Smooth muscle cell (in vitro differentiated cells): ENCODE data around the gene HAND1. TPM values are rescaled to one million over a fixed set of nuclear protein-coding genes. Genes with fewer than 3 reads are reported as not detected.

Source experiments
- DNase-seq: peaks from one replicate; lab custom pipeline; 2025; ENCODE audit not compliant: unreplicated experiment; lab: John Stamatoyannopoulos, UW
- H2AFZ ChIP-seq: fragments of 200-600 bp; sonication (generic); 2 replicates; pipeline ENCODE4 v1.6.0; 2016; ENCODE audit warnings: antibody characterized with exemption, low read depth, mild to moderate bottlenecking
- H3F3A ChIP-seq: fragments of 200-600 bp; sonication (generic); 2 replicates; pipeline ENCODE4 v1.6.0; 2017; ENCODE audit warnings: antibody characterized with exemption, low read depth
- H3K27ac ChIP-seq: fragments of 200-600 bp; sonication (generic); 2 replicates; pipeline ENCODE4 v1.5.1; 2016; ENCODE audit warnings: low read depth, mild to moderate bottlenecking
- H3K27me3 ChIP-seq: fragments of 200-600 bp; sonication (generic); 2 replicates; pipeline ENCODE4 v1.6.1; 2016; ENCODE audit warnings: low read depth, mild to moderate bottlenecking
- H3K36me3 ChIP-seq: fragments of 200-600 bp; sonication (generic); 2 replicates; pipeline ENCODE4 v1.5.1; 2016; ENCODE audit warnings: low read depth
- H3K4me1 ChIP-seq: fragments of 200-600 bp; sonication (generic); 2 replicates; pipeline ENCODE4 v1.5.1; 2016; ENCODE audit warnings: low read depth
- H3K4me2 ChIP-seq: fragments of 200-600 bp; sonication (generic); 2 replicates; pipeline ENCODE4 v1.6.0; 2016; ENCODE audit warnings: mild to moderate bottlenecking
- H3K4me3 ChIP-seq: fragments of 200-600 bp; sonication (generic); 2 replicates; pipeline ENCODE4 v1.5.1; 2016; ENCODE audit warnings: mild to moderate bottlenecking
- H3K79me2 ChIP-seq: fragments of 200-600 bp; sonication (generic); 2 replicates; pipeline ENCODE4 v1.6.0; 2016; ENCODE audit warnings: low read depth, mild to moderate bottlenecking
- H3K9ac ChIP-seq: fragments of 200-600 bp; sonication (generic); 2 replicates; pipeline ENCODE4 v1.6.0; 2016; ENCODE audit warnings: low read depth
- H3K9me3 ChIP-seq: fragments of 200-600 bp; sonication (generic); replicated peaks from 2 replicates; pipeline ENCODE4 v1.5.1; 2016; ENCODE audit warnings: low read depth
- H4K20me1 ChIP-seq: fragments of 200-600 bp; sonication (generic); 2 replicates; pipeline ENCODE4 v1.6.0; 2016; ENCODE audit warnings: low read depth
- CTCF ChIP-seq: fragments of 200-600 bp; sonication (generic); IDR thresholded peaks from 2 replicates; pipeline ENCODE4 v1.5.1; 2017; ENCODE audit warnings: borderline replicate concordance, mild to moderate bottlenecking, antibody characterized with exemption; ENCODE audit not compliant: insufficient read depth, poor library complexity, severe bottlenecking
- WGBS: methylation state at CpG from one replicate; pipeline ENCODE4 v1.1.7; 2016; ENCODE audit warnings: low lambda C conversion rate; 5-methylcytosine and 5-hydroxymethylcytosine counted together
- polyA plus RNA-seq: library from polyadenylated mRNA; unstranded; fragments of >200 nt; fragmentation: Nextera tagmentation; extraction: Ambion mirVana; gene quantifications from 2 replicates; pipeline ENCODE4 v1.2.1, GENCODE V29; 2016
- total RNA-seq: library from RNA; depleted of rRNA; stranded (reverse); fragments of >200 nt; gene quantifications from 2 replicates; pipeline ENCODE4 v1.2.3, GENCODE V29; 2014

The HAND1 gene
- total and polyA plus RNA-seq, 2 experiments from 2014 or later: 18.2 to 36.3 TPM

GRCh38 chr5:154456540-154456939 lies 21.5 kb downstream of the HAND1 start:
- Histone ChIP-seq H3K36me3 (peaks cover 10% of the 10 kb centered on the region), H3K9ac (no peak overlapping the region), H4K20me1 (peaks cover 6% of the 10 kb centered on the region), H3F3A (no peaks in the 10 kb centered on the region), H3K79me2 (no peaks in the 10 kb centered on the region), H3K27ac (no peak overlapping the region), H2AFZ (no peak overlapping the region), H3K4me2 (no peak overlapping the region), H3K9me3 (no peaks in the 10 kb centered on the region), H3K4me3 (no peak overlapping the region), H3K4me1 (no peaks in the 10 kb centered on the region), H3K27me3 (no peaks in the 10 kb centered on the region)
- no peak for DNase-seq
- WGBS: 97% methylated on average over 3 of the region's 3 CpGs
- no peak for TF ChIP-seq CTCF

GRCh38 chr5:154455585-154455984 lies 22.4 kb downstream of the HAND1 start:
- no peaks in the 10 kb centered on the region for H3K79me2 ChIP-seq
- no peaks in the 10 kb centered on the region for H3K27me3 ChIP-seq
- no peaks in the 10 kb centered on the region for H3K4me1 ChIP-seq
- peaks cover 16% of the 10 kb centered on the region for H4K20me1 ChIP-seq
- WGBS: 95% methylated on average over 5 of the region's 5 CpGs
- H3K36me3 ChIP-seq: peaks cover 10% of the 10 kb centered on the region
- no peaks in the 10 kb centered on the region for H3F3A ChIP-seq
- no peak overlapping the region for H3K4me3 ChIP-seq
- no peak overlapping the region for H3K9ac ChIP-seq
- no peak overlapping the region for H3K4me2 ChIP-seq
- H3K27ac ChIP-seq: no peak overlapping the region
- H2AFZ ChIP-seq: no peak overlapping the region
- no peak for TF ChIP-seq CTCF
- no peaks in the 10 kb centered on the region for H3K9me3 ChIP-seq
- DNase-seq: no peak

GRCh38 chr5:154451957-154452356 lies 26.1 kb downstream of the HAND1 start:
- no peak overlapping the region for H3K4me3 ChIP-seq
- peaks cover 8% of the 10 kb centered on the region for H3K4me1 ChIP-seq
- TF ChIP-seq CTCF: no peak
- H4K20me1 ChIP-seq: peaks cover 52% of the 10 kb centered on the region
- WGBS: 93% methylated on average over 8 of the region's 8 CpGs
- no peaks in the 10 kb centered on the region for H3K9me3 ChIP-seq
- no peak overlapping the region for H3K9ac ChIP-seq
- H3K27ac ChIP-seq: no peak overlapping the region
- peaks cover 23% of the 10 kb centered on the region for H3K79me2 ChIP-seq
- H3K4me2 ChIP-seq: no peak overlapping the region
- H2AFZ ChIP-seq: no peak overlapping the region
- H3K27me3 ChIP-seq: no peaks in the 10 kb centered on the region
- H3F3A ChIP-seq: no peaks in the 10 kb centered on the region
- H3K36me3 ChIP-seq: peaks cover 10% of the 10 kb centered on the region
- DNase-seq: no peak

GRCh38 chr5:154449786-154450185 lies 28.2 kb downstream of the HAND1 start:
- WGBS: 48% methylated on average over 2 of the region's 2 CpGs
- Histone ChIP-seq H3K9me3 (no peaks in the 10 kb centered on the region), H3K79me2 (peaks cover 23% of the 10 kb centered on the region), H3K4me1 (peaks cover 8% of the 10 kb centered on the region), H3K27me3 (no peaks in the 10 kb centered on the region), H4K20me1 (peaks cover 55% of the 10 kb centered on the region), H3K4me2 (no peak overlapping the region), H3K4me3 (no peak overlapping the region), H3K27ac (no peak overlapping the region), H3K9ac (no peak overlapping the region), H3F3A (no peaks in the 10 kb centered on the region), H3K36me3 (peaks cover 6% of the 10 kb centered on the region), H2AFZ (no peak overlapping the region)
- no peak for DNase-seq
- no peak for TF ChIP-seq CTCF
